ENCODE measurements around the gene PHIP. TPM values are rescaled to one million over a fixed set of nuclear protein-coding genes. Genes with fewer than 3 reads are reported as not detected.

The PHIP gene
- total RNA-seq, 1 experiment from 2014 or later, result 21.2 TPM

- Histone ChIP-seq H2AFZ (ENCODE audit: low read length) (no peak overlapping the region), H3K9ac (ENCODE audit: low read length) (no peak overlapping the region), H3K36me3 (ENCODE audit: low read depth, low read length) (peaks cover 4% of the 10 kb centered on the region), H3K27me3 (ENCODE audit: low read length) (no peaks in the 10 kb centered on the region), H3K4me2 (ENCODE audit: low read length) (no peak overlapping the region), H3K4me3 (ENCODE audit: low read length) (no peak overlapping the region), H3K9me2 (replicated peaks; ENCODE audit: low read length) (no peaks in the 10 kb centered on the region), H4K20me1 (ENCODE audit: low read length) (no peaks in the 10 kb centered on the region), H3F3A (ENCODE audit: low read length, unreplicated experiment) (no peaks in the 10 kb centered on the region), H3K4me1 (ENCODE audit: insufficient read depth, low read length) (no peaks in the 10 kb centered on the region), H3K27ac (ENCODE audit: low read length) (no peak overlapping the region), H3K79me2 (ENCODE audit: low read length) (no peaks in the 10 kb centered on the region), H3K9me3 (ENCODE audit: low read length) (no peaks in the 10 kb centered on the region)
- BruUV-seq (replicated peaks), result no TSS peak
- intact Hi-C loops (cut with micrococcal nuclease), result no loop called here
- ATAC-seq (no peak), DNase-seq (no peak)
- ChIA-PET POLR2A (ENCODE audit: unreplicated experiment) (no interaction called here), CTCF (no interaction called here)
- no peak for TF ChIP-seq EZH2phosphoT487 (IDR thresholded peaks at IDR 0.05; ENCODE audit: borderline replicate concordance, low read length)
- TF ChIP-seq EZH2 (IDR thresholded peaks at IDR 0.05; ENCODE audit: low read length, unreplicated experiment), result no peak
- TF ChIP-seq CTCF (conservative IDR thresholded peaks at IDR 0.05; ENCODE audit: low read depth, low read length), result no peak
Measured at GRCh38 chr6:79004239-79004638, 73.8 kb downstream of the PHIP start.

DNA sequence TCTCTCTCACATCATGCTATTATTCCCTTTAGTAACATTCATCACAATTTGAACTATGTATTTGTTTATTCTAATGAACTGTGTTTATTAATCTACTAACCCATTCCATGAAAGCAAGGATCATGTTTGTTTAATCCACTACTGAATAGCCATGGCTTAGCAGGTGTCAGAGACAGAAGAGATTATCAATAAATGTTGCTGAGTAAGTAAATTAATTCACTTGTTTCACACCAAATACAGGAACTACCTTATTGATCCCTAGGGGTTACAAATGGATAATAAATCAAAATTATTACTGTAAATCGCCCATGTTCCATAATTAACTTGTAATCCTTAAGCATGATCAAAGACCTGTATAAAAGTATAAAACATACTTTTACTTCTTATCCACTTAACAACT is 76.6 kb downstream of the PHIP start:
- ChIA-PET POLR2A (ENCODE audit: unreplicated experiment) (no interaction called here), CTCF (no interaction called here)
- no peaks in the 10 kb centered on the region for H3K79me2 ChIP-seq (ENCODE audit: low read length)
- TF ChIP-seq EZH2phosphoT487 (IDR thresholded peaks at IDR 0.05; ENCODE audit: borderline replicate concordance, low read length), result no peak
- no peak for TF ChIP-seq EZH2 (IDR thresholded peaks at IDR 0.05; ENCODE audit: low read length, unreplicated experiment)
- TF ChIP-seq CTCF (conservative IDR thresholded peaks at IDR 0.05; ENCODE audit: low read depth, low read length), result no peak
- no peak overlapping the region for H3K9ac ChIP-seq (ENCODE audit: low read length)
- ATAC-seq, result no peak
- no peaks in the 10 kb centered on the region for H3K9me2 ChIP-seq (replicated peaks; ENCODE audit: low read length)
- peaks cover 27% of the 10 kb centered on the region for H3K36me3 ChIP-seq (ENCODE audit: low read depth, low read length)
- H3K27ac ChIP-seq (ENCODE audit: low read length), result no peak overlapping the region
- intact Hi-C loops (cut with micrococcal nuclease), result no loop called here
- no TSS peak for BruUV-seq (replicated peaks)
- no peaks in the 10 kb centered on the region for H3K9me3 ChIP-seq (ENCODE audit: low read length)
- H2AFZ ChIP-seq (ENCODE audit: low read length), result no peak overlapping the region
- DNase-seq, result no peak
- no peaks in the 10 kb centered on the region for H3F3A ChIP-seq (ENCODE audit: low read length, unreplicated experiment)
- H3K4me1 ChIP-seq (ENCODE audit: insufficient read depth, low read length), result no peaks in the 10 kb centered on the region
- no peaks in the 10 kb centered on the region for H3K27me3 ChIP-seq (ENCODE audit: low read length)
- no peaks in the 10 kb centered on the region for H4K20me1 ChIP-seq (ENCODE audit: low read length)
- H3K4me2 ChIP-seq (ENCODE audit: low read length), result no peak overlapping the region
- H3K4me3 ChIP-seq (ENCODE audit: low read length), result no peak overlapping the region

- Histone ChIP-seq H3K27me3 (ENCODE audit: low read length) (no peaks in the 10 kb centered on the region), H3K79me2 (ENCODE audit: low read length) (no peaks in the 10 kb centered on the region), H3K4me3 (ENCODE audit: low read length) (no peak overlapping the region), H3K36me3 (ENCODE audit: low read depth, low read length) (peaks cover 44% of the 10 kb centered on the region), H3K27ac (ENCODE audit: low read length) (no peak overlapping the region), H3F3A (ENCODE audit: low read length, unreplicated experiment) (no peaks in the 10 kb centered on the region), H4K20me1 (ENCODE audit: low read length) (no peaks in the 10 kb centered on the region), H3K9me2 (replicated peaks; ENCODE audit: low read length) (no peaks in the 10 kb centered on the region), H3K4me2 (ENCODE audit: low read length) (no peak overlapping the region), H2AFZ (ENCODE audit: low read length) (no peak overlapping the region), H3K4me1 (ENCODE audit: insufficient read depth, low read length) (no peaks in the 10 kb centered on the region), H3K9ac (ENCODE audit: low read length) (no peak overlapping the region), H3K9me3 (ENCODE audit: low read length) (no peaks in the 10 kb centered on the region)
- no TSS peak for BruUV-seq (replicated peaks)
- POLR2A ChIA-PET (ENCODE audit: unreplicated experiment), result no interaction called here
- intact Hi-C loops (cut with micrococcal nuclease), result no loop called here
- CTCF ChIA-PET, result no interaction called here
- no peak for ATAC-seq
- TF ChIP-seq CTCF (conservative IDR thresholded peaks at IDR 0.05; ENCODE audit: low read depth, low read length) (no peak), EZH2 (IDR thresholded peaks at IDR 0.05; ENCODE audit: low read length, unreplicated experiment) (no peak)
- DNase-seq, result no peak
Measured at GRCh38 chr6:78999737-79000136, 78.3 kb downstream of the PHIP start.

Measured in PC-3 (cell line).